OCI-LY7 (cell line): Measurements from ENCODE around the gene SMC1A.

Experiments
- EZH2phosphoT487 ChIP-seq: fragments of 200-600 bp; sonication (generic); IDR thresholded peaks from 2 replicates; pipeline ENCODE4 v1.6.1; 2018; ENCODE audit warnings: low read depth, borderline replicate concordance, mild to moderate bottlenecking, mixed run types, antibody characterized with exemption, low read length, moderate library complexity, mixed read lengths
- TF ChIP-seq, protein P1 (sequence below): fragments of 200-600 bp; sonication (generic); conservative IDR thresholded peaks from 2 replicates; pipeline ENCODE4 v1.5.1; 2014; ENCODE audit warnings: mild to moderate bottlenecking, antibody characterized with exemption, low read length, moderate library complexity, mixed read lengths

GRCh38 chrX:53347948-53348347, 74.5 kb downstream of the SMC1A start:
- TF ChIP-seq, protein P1, sequence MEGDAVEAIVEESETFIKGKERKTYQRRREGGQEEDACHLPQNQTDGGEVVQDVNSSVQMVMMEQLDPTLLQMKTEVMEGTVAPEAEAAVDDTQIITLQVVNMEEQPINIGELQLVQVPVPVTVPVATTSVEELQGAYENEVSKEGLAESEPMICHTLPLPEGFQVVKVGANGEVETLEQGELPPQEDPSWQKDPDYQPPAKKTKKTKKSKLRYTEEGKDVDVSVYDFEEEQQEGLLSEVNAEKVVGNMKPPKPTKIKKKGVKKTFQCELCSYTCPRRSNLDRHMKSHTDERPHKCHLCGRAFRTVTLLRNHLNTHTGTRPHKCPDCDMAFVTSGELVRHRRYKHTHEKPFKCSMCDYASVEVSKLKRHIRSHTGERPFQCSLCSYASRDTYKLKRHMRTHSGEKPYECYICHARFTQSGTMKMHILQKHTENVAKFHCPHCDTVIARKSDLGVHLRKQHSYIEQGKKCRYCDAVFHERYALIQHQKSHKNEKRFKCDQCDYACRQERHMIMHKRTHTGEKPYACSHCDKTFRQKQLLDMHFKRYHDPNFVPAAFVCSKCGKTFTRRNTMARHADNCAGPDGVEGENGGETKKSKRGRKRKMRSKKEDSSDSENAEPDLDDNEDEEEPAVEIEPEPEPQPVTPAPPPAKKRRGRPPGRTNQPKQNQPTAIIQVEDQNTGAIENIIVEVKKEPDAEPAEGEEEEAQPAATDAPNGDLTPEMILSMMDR, result no peak
- no peak for TF ChIP-seq EZH2phosphoT487
